H1 (cell line): Measurements from ENCODE around the gene LDLRAP1. TPM values are rescaled to one million over a fixed set of nuclear protein-coding genes. Genes with fewer than 3 reads are reported as not detected.

Experiments used
- CTCF ChIA-PET: fragments of 300-600 bp; sonication (Branson Sonifier 250); formaldehyde crosslinking; loops from one replicate; lab custom pipeline; 2021; ENCODE audit not compliant: partially characterized antibody; lab: Charles Lee
- POLR2A ChIA-PET: fragments of 300-600 bp; sonication (Branson Sonifier 250); formaldehyde crosslinking; loops from one replicate; lab custom pipeline; 2021; ENCODE audit warnings: inconsistent platforms; ENCODE audit not compliant: partially characterized antibody; lab: Charles Lee
- DNase-seq, 2 experiments: peaks; one replicate each; pipeline versions ENCODE4 v3.0.0 to v3.0.0-alpha.2; 2010 to 2022; ENCODE audit warnings: low spot score in 2 of 2, low read depth in 1 of 2, mixed read lengths in 1 of 2
- FAIRE-seq: peaks from 2 replicates; lab custom pipeline; 2011; peaks lifted over from hg19 to GRCh38; lab: Jason Lieb, UNC
- H2AFZ ChIP-seq: 2 replicates; pipeline ENCODE4 v1.8.1; 2012; ENCODE audit warnings: low read length, inconsistent platforms
- H2AK5ac ChIP-seq: 2 replicates; pipeline ENCODE4 v1.6.1; 2013; ENCODE audit warnings: low read depth, low read length
- H2BK120ac ChIP-seq: replicated peaks from 2 replicates; pipeline ENCODE3; 2013; ENCODE audit warnings: low read depth, low read length, inconsistent platforms
- H2BK12ac ChIP-seq: 2 replicates; pipeline ENCODE4 v1.6.1; 2013; ENCODE audit warnings: low read depth, low read length
- H2BK15ac ChIP-seq: 2 replicates; pipeline ENCODE4 v1.6.1; 2013; ENCODE audit warnings: low read length
- H2BK20ac ChIP-seq: 2 replicates; pipeline ENCODE4 v1.6.1; 2013; ENCODE audit warnings: low read length
- H2BK5ac ChIP-seq: 2 replicates; pipeline ENCODE4 v1.6.1; 2013; ENCODE audit warnings: low read depth, low read length
- H3K14ac ChIP-seq: 2 replicates; pipeline ENCODE4 v1.6.1; 2013; ENCODE audit warnings: inconsistent platforms; ENCODE audit not compliant: insufficient read length
- H3K18ac ChIP-seq: 2 replicates; pipeline ENCODE4 v1.6.1; 2013; ENCODE audit warnings: low read length; ENCODE audit errors: extremely low read depth
- H3K23ac ChIP-seq: 2 replicates; pipeline ENCODE4 v1.6.1; 2013; ENCODE audit warnings: inconsistent platforms; ENCODE audit not compliant: insufficient read length
- H3K23me2 ChIP-seq: 2 replicates; pipeline ENCODE4 v1.6.1; 2013; ENCODE audit warnings: low read depth, low read length
- H3K27ac ChIP-seq: 2 replicates; pipeline ENCODE4 v1.6.1; 2011; ENCODE audit warnings: low read depth, low read length, inconsistent platforms
- H3K27me3 ChIP-seq, 4 experiments: replicated peaks in 1 of 4; 1 replicate in 1 of 4; 2 replicates in 3 of 4; pipeline versions ENCODE4 v1.6.1 to v1.8.1; 2011 to 2013; ENCODE audit warnings: low read length in 3 of 4, mild to moderate bottlenecking in 3 of 4, inconsistent platforms in 2 of 4, mixed read lengths in 2 of 4, moderate library complexity in 1 of 4; ENCODE audit not compliant: control insufficient read depth in 3 of 4, insufficient read depth in 3 of 4; ENCODE audit errors: extremely low read depth in 1 of 4
- H3K36me3 ChIP-seq, 4 experiments: 2 replicates each; pipeline versions ENCODE4 v1.6.1 to v1.8.1; 2011 to 2013; ENCODE audit warnings: mild to moderate bottlenecking in 4 of 4, low read length in 3 of 4, moderate library complexity in 2 of 4, control low read depth in 1 of 4, inconsistent platforms in 1 of 4; ENCODE audit not compliant: insufficient read depth in 4 of 4, control insufficient read depth in 2 of 4
- H3K4ac ChIP-seq: replicated peaks from 2 replicates; pipeline ENCODE3; 2013; ENCODE audit warnings: low read length, low read depth, mixed read lengths, inconsistent platforms; ENCODE audit not compliant: insufficient read length
- H3K4me1 ChIP-seq, 4 experiments: replicated peaks in 1 of 4; 1 replicate in 1 of 4; 2 replicates in 3 of 4; pipeline versions ENCODE4 v1.6.1 to v1.8.1; 2011 to 2013; ENCODE audit warnings: low read length in 3 of 4, inconsistent platforms in 2 of 4, mixed read lengths in 1 of 4; ENCODE audit not compliant: insufficient read depth in 4 of 4, control insufficient read depth in 3 of 4
- H3K4me2 ChIP-seq, 2 experiments: 2 replicates each; pipeline versions ENCODE4 v1.6.1 to v1.8.1; 2011 to 2013; ENCODE audit warnings: low read depth in 2 of 2, low read length in 2 of 2, control low read depth in 1 of 2, inconsistent platforms in 1 of 2, mild to moderate bottlenecking in 1 of 2; ENCODE audit not compliant: insufficient read depth in 1 of 2
- H3K4me3 ChIP-seq, 4 experiments: fragments of 200-600, 300-600 bp in 1 of 4; sonication (generic), shearing (Covaris generic), sonication (Bioruptor Twin) in 1 of 4; 2 replicates each; pipeline versions ENCODE4 v1.5.1 to v1.8.1; 2011 to 2016; ENCODE audit warnings: low read length in 4 of 4, low read depth in 3 of 4, control low read depth in 2 of 4, inconsistent platforms in 2 of 4, mild to moderate bottlenecking in 2 of 4, mixed read lengths in 1 of 4, moderate library complexity in 1 of 4; ENCODE audit not compliant: insufficient read depth in 2 of 4; ENCODE audit errors: extremely low read depth in 1 of 4
- H3K56ac ChIP-seq: replicated peaks from 2 replicates; pipeline ENCODE3; 2013; ENCODE audit warnings: low read depth, mild to moderate bottlenecking, mixed read lengths, low read length, inconsistent platforms; ENCODE audit not compliant: insufficient read length
- H3K79me1 ChIP-seq: 2 replicates; pipeline ENCODE4 v1.6.1; 2013; ENCODE audit warnings: low read depth, low read length, control low read depth
- H3K79me2 ChIP-seq, 2 experiments: 2 replicates each; pipeline versions ENCODE4 v1.6.1 to v1.8.1; 2012 to 2013; ENCODE audit warnings: low read length in 2 of 2, mild to moderate bottlenecking in 2 of 2, inconsistent platforms in 1 of 2; ENCODE audit not compliant: insufficient read depth in 2 of 2, control insufficient read depth in 1 of 2
- H3K9ac ChIP-seq, 4 experiments: replicated peaks in 1 of 4; 1 replicate in 1 of 4; 2 replicates in 3 of 4; pipeline versions ENCODE4 v1.6.1 to v1.8.1; 2011 to 2013; ENCODE audit warnings: low read depth in 3 of 4, low read length in 3 of 4, control low read depth in 2 of 4, mild to moderate bottlenecking in 2 of 4, moderate library complexity in 2 of 4, inconsistent platforms in 1 of 4; ENCODE audit errors: extremely low read depth in 1 of 4
- H3K9me3 ChIP-seq, 2 experiments: 2 replicates each; pipeline versions ENCODE4 v1.6.1 to v1.8.1; 2012 to 2013; ENCODE audit warnings: mild to moderate bottlenecking in 2 of 2, moderate library complexity in 2 of 2, control low read depth in 1 of 2, inconsistent platforms in 1 of 2, low read depth in 1 of 2, low read length in 1 of 2, mixed read lengths in 1 of 2; ENCODE audit not compliant: insufficient read depth in 2 of 2
- H4K20me1 ChIP-seq, 2 experiments: replicated peaks in 1 of 2; 2 replicates each; pipeline versions ENCODE3 to v1.8.1; 2011 to 2013; ENCODE audit warnings: inconsistent platforms in 2 of 2, low read length in 2 of 2, mild to moderate bottlenecking in 1 of 2; ENCODE audit not compliant: insufficient read depth in 2 of 2, control insufficient read depth in 1 of 2
- H4K5ac ChIP-seq: 2 replicates; pipeline ENCODE4 v1.6.1; 2013; ENCODE audit warnings: low read length, low read depth, mixed read lengths, inconsistent platforms; ENCODE audit not compliant: insufficient read length
- H4K8ac ChIP-seq: 2 replicates; pipeline ENCODE4 v1.8.0; 2013; ENCODE audit warnings: mild to moderate bottlenecking, moderate library complexity, low read length, inconsistent platforms; ENCODE audit not compliant: insufficient read depth; ENCODE audit errors: extremely low read depth
- H4K91ac ChIP-seq: replicated peaks from 2 replicates; pipeline ENCODE3; 2013; ENCODE audit warnings: low read length, mixed read lengths, inconsistent platforms; ENCODE audit not compliant: insufficient read length
- CBX8 ChIP-seq: fragments of 300-800, 300-1000 bp; sonication (generic); IDR thresholded peaks from 2 replicates; pipeline ENCODE4 v1.7.1; 2016; ENCODE audit warnings: low read depth, low read length, borderline replicate concordance
- MAX ChIP-seq: IDR thresholded peaks from 2 replicates; pipeline ENCODE4 v1.6.1; 2012; ENCODE audit warnings: inconsistent platforms
- RAD21 ChIP-seq, 2 experiments: IDR thresholded peaks in 1 of 2; conservative IDR thresholded peaks in 1 of 2; 2 replicates each; pipeline ENCODE4 v1.6.1; 2011; ENCODE audit warnings: low read depth in 2 of 2, low read length in 2 of 2, improper control_type of control experiment in 1 of 2, inconsistent platforms in 1 of 2, mild to moderate bottlenecking in 1 of 2, moderate library complexity in 1 of 2
- SP1 ChIP-seq: IDR thresholded peaks from 2 replicates; pipeline ENCODE4 v1.6.1; 2011; ENCODE audit warnings: low read depth, low read length
- SRF ChIP-seq: IDR thresholded peaks from 2 replicates; pipeline ENCODE4 v1.6.1; 2011; ENCODE audit warnings: mild to moderate bottlenecking, low read depth, low read length, moderate library complexity
- TEAD4 ChIP-seq: IDR thresholded peaks from 2 replicates; pipeline ENCODE4 v1.6.1; 2012; ENCODE audit warnings: low read depth, low read length, inconsistent platforms, mixed read lengths
- WGBS, 2 experiments: shearing (Covaris generic) in 1 of 2; methylation state at CpG; one replicate each; pipeline versions ENCODE4 v1.1.6 to v1.1.7; 2013 to 2015; ENCODE audit warnings: low lambda C conversion rate in 2 of 2, mixed read lengths in 2 of 2, inconsistent platforms in 1 of 2, low coverage in 1 of 2, missing lambda C conversion rate in 1 of 2; ENCODE audit not compliant: insufficient replicate concordance in 2 of 2, insufficient coverage in 1 of 2, insufficient read length in 1 of 2; ENCODE audit errors: extremely low coverage in 1 of 2, missing lambda C conversion rate in 1 of 2; 5-methylcytosine and 5-hydroxymethylcytosine counted together
- polyA plus RNA-seq, 7 experiments: library from polyadenylated mRNA; depleted of rRNA in 3 of 7; stranded (reverse) in 5 of 7; unstranded in 2 of 7; fragments of >200 nt in 5 of 7; fragments of 200-250 nt in 2 of 7; gene quantifications; 1 replicate in 5 of 7; 2 replicates in 1 of 7; 4 replicates in 1 of 7; pipeline versions ENCODE4 v1.2.1 to v1.2.3, GENCODE V29; 2011 to 2013; ENCODE audit warnings: missing spikeins in 2 of 7, mixed read lengths in 2 of 7
- total RNA-seq: library from RNA; stranded (reverse); fragmentation: NEBNext Ultra II Directional; extraction: Animal tissue kit (Norgen Biotek cat#: 25700); gene quantifications from 2 replicates; pipeline ENCODE4 v1.2.1, GENCODE V29; 2021

LDLRAP1 gene
- total and polyA plus RNA-seq, 2 of the 8 experiments (the other 6 are each of a cell fraction or from before 2014, with no cell fraction given): 12.8 to 13.2 TPM

GRCh38 chr1:25570798-25571521 lies 27.6 kb downstream of the LDLRAP1 start:
- H3K9ac ChIP-seq: no peak overlapping the region
- peak overlapping the region; percentile 70; the same call in 1 of the 2 replicates for H2BK12ac ChIP-seq
- CTCF ChIA-PET: interaction anchor here (0.5 to 5.5 kb wide), 12 partner anchors 12 to 228 kb away, joined by 3 to 92 read pairs (median 6); partner anchors contain the start of gene SELENON
- no peak overlapping the region for H2AFZ ChIP-seq
- H2AK5ac ChIP-seq: 0 out of 2 replicates have a peak overlapping the region, but pooled peaks have one; percentile 33
- no peak overlapping the region for H2BK20ac ChIP-seq
- peaks cover 0 to 40% (median 19%) of the 10 kb centered on the region in 4 experiments; a peak in 6 of 7 replicates for H3K4me1 ChIP-seq
- POLR2A ChIA-PET: interaction anchor here (0.8 to 1.6 kb wide), 3 partner anchors 9 to 230 kb away, joined by 3 to 4 read pairs (median 3); no protein-coding TSS in a partner anchor
- TF ChIP-seq CBX8 (no peak), SP1 (no peak), TEAD4 (no peak), MAX (no peak), SRF (no peak), RAD21 (IDR thresholded peaks at IDR 0.05 in 1 of 2, conservative IDR thresholded peaks at IDR 0.05 in 1 of 2; ENCODE audit: low read depth in 2 of 2, low read length in 2 of 2) (no peak)
- FAIRE-seq (no peak), DNase-seq (no peak)
- no peak overlapping the region for H4K5ac ChIP-seq
- no peaks in the 10 kb centered on the region for H3K9me3 ChIP-seq
- H4K20me1 ChIP-seq: peaks cover 0 to 2% of the 10 kb centered on the region in 2 experiments
- no peaks in the 10 kb centered on the region for H3K23me2 ChIP-seq
- H3K79me2 ChIP-seq: no peaks in the 10 kb centered on the region
- H2BK5ac ChIP-seq: 0 out of 2 replicates have a peak overlapping the region, but pooled peaks have one; percentile 62
- H3K4me2 ChIP-seq: no peak overlapping the region
- no peak overlapping the region for H3K4ac ChIP-seq
- no peak overlapping the region; the same call in 1 of the 2 replicates for H2BK15ac ChIP-seq
- WGBS, 2 experiments: 89% methylated on average over 10 of the region's 12 CpGs; no CpG with 5 or more reads in 1 of the 2 experiments
- no peaks in the 10 kb centered on the region for H3K79me1 ChIP-seq
- no peak overlapping the region for H3K14ac ChIP-seq
- H3K4me3 ChIP-seq: no peak overlapping the region
- no peak overlapping the region; the same call in 1 of the 2 replicates for H4K8ac ChIP-seq
- no peaks in the 10 kb centered on the region for H3K27me3 ChIP-seq
- H4K91ac ChIP-seq: no peak overlapping the region
- no peaks in the 10 kb centered on the region for H3K36me3 ChIP-seq
- no peak overlapping the region for H2BK120ac ChIP-seq
- H3K56ac ChIP-seq: no peak overlapping the region
- H3K18ac ChIP-seq: no peak overlapping the region
- H3K23ac ChIP-seq: no peak overlapping the region
- H3K27ac ChIP-seq: no peak overlapping the region
